H1 (cell line): ENCODE measurements around the gene CACNA2D3. TPM values are rescaled to one million over a fixed set of nuclear protein-coding genes. Genes with fewer than 3 reads are reported as not detected.

Experiments
- CTCF ChIA-PET: fragments of 300-600 bp; sonication (Branson Sonifier 250); formaldehyde crosslinking; loops from one replicate; lab custom pipeline; 2021; ENCODE audit not compliant: partially characterized antibody; lab: Charles Lee
- POLR2A ChIA-PET: fragments of 300-600 bp; sonication (Branson Sonifier 250); formaldehyde crosslinking; loops from one replicate; lab custom pipeline; 2021; ENCODE audit warnings: inconsistent platforms; ENCODE audit not compliant: partially characterized antibody; lab: Charles Lee
- DNase-seq, 2 experiments: peaks; one replicate each; pipeline versions ENCODE4 v3.0.0 to v3.0.0-alpha.2; 2010 to 2022; ENCODE audit warnings: low spot score in 2 of 2, low read depth in 1 of 2, mixed read lengths in 1 of 2
- FAIRE-seq: peaks from 2 replicates; lab custom pipeline; 2011; peaks lifted over from hg19 to GRCh38; lab: Jason Lieb, UNC
- H2AFZ ChIP-seq: 2 replicates; pipeline ENCODE4 v1.8.1; 2012; ENCODE audit warnings: low read length, inconsistent platforms
- H2AK5ac ChIP-seq: 2 replicates; pipeline ENCODE4 v1.6.1; 2013; ENCODE audit warnings: low read depth, low read length
- H2BK120ac ChIP-seq: replicated peaks from 2 replicates; pipeline ENCODE3; 2013; ENCODE audit warnings: low read depth, low read length, inconsistent platforms
- H2BK12ac ChIP-seq: 2 replicates; pipeline ENCODE4 v1.6.1; 2013; ENCODE audit warnings: low read depth, low read length
- H2BK15ac ChIP-seq: 2 replicates; pipeline ENCODE4 v1.6.1; 2013; ENCODE audit warnings: low read length
- H2BK20ac ChIP-seq: 2 replicates; pipeline ENCODE4 v1.6.1; 2013; ENCODE audit warnings: low read length
- H2BK5ac ChIP-seq: 2 replicates; pipeline ENCODE4 v1.6.1; 2013; ENCODE audit warnings: low read depth, low read length
- H3K14ac ChIP-seq: 2 replicates; pipeline ENCODE4 v1.6.1; 2013; ENCODE audit warnings: inconsistent platforms; ENCODE audit not compliant: insufficient read length
- H3K18ac ChIP-seq: 2 replicates; pipeline ENCODE4 v1.6.1; 2013; ENCODE audit warnings: low read length; ENCODE audit errors: extremely low read depth
- H3K23ac ChIP-seq: 2 replicates; pipeline ENCODE4 v1.6.1; 2013; ENCODE audit warnings: inconsistent platforms; ENCODE audit not compliant: insufficient read length
- H3K23me2 ChIP-seq: 2 replicates; pipeline ENCODE4 v1.6.1; 2013; ENCODE audit warnings: low read depth, low read length
- H3K27ac ChIP-seq: 2 replicates; pipeline ENCODE4 v1.6.1; 2011; ENCODE audit warnings: low read depth, low read length, inconsistent platforms
- H3K27me3 ChIP-seq, 4 experiments: replicated peaks in 1 of 4; 1 replicate in 1 of 4; 2 replicates in 3 of 4; pipeline versions ENCODE4 v1.6.1 to v1.8.1; 2011 to 2013; ENCODE audit warnings: low read length in 3 of 4, mild to moderate bottlenecking in 3 of 4, inconsistent platforms in 2 of 4, mixed read lengths in 2 of 4, moderate library complexity in 1 of 4; ENCODE audit not compliant: control insufficient read depth in 3 of 4, insufficient read depth in 3 of 4; ENCODE audit errors: extremely low read depth in 1 of 4
- H3K36me3 ChIP-seq, 4 experiments: 2 replicates each; pipeline versions ENCODE4 v1.6.1 to v1.8.1; 2011 to 2013; ENCODE audit warnings: mild to moderate bottlenecking in 4 of 4, low read length in 3 of 4, moderate library complexity in 2 of 4, control low read depth in 1 of 4, inconsistent platforms in 1 of 4; ENCODE audit not compliant: insufficient read depth in 4 of 4, control insufficient read depth in 2 of 4
- H3K4ac ChIP-seq: replicated peaks from 2 replicates; pipeline ENCODE3; 2013; ENCODE audit warnings: low read length, low read depth, mixed read lengths, inconsistent platforms; ENCODE audit not compliant: insufficient read length
- H3K4me1 ChIP-seq, 4 experiments: replicated peaks in 1 of 4; 1 replicate in 1 of 4; 2 replicates in 3 of 4; pipeline versions ENCODE4 v1.6.1 to v1.8.1; 2011 to 2013; ENCODE audit warnings: low read length in 3 of 4, inconsistent platforms in 2 of 4, mixed read lengths in 1 of 4; ENCODE audit not compliant: insufficient read depth in 4 of 4, control insufficient read depth in 3 of 4
- H3K4me2 ChIP-seq, 2 experiments: 2 replicates each; pipeline versions ENCODE4 v1.6.1 to v1.8.1; 2011 to 2013; ENCODE audit warnings: low read depth in 2 of 2, low read length in 2 of 2, control low read depth in 1 of 2, inconsistent platforms in 1 of 2, mild to moderate bottlenecking in 1 of 2; ENCODE audit not compliant: insufficient read depth in 1 of 2
- H3K4me3 ChIP-seq, 4 experiments: fragments of 200-600, 300-600 bp in 1 of 4; sonication (generic), shearing (Covaris generic), sonication (Bioruptor Twin) in 1 of 4; 2 replicates each; pipeline versions ENCODE4 v1.5.1 to v1.8.1; 2011 to 2016; ENCODE audit warnings: low read length in 4 of 4, low read depth in 3 of 4, control low read depth in 2 of 4, inconsistent platforms in 2 of 4, mild to moderate bottlenecking in 2 of 4, mixed read lengths in 1 of 4, moderate library complexity in 1 of 4; ENCODE audit not compliant: insufficient read depth in 2 of 4; ENCODE audit errors: extremely low read depth in 1 of 4
- H3K56ac ChIP-seq: replicated peaks from 2 replicates; pipeline ENCODE3; 2013; ENCODE audit warnings: low read depth, mild to moderate bottlenecking, mixed read lengths, low read length, inconsistent platforms; ENCODE audit not compliant: insufficient read length
- H3K79me1 ChIP-seq: 2 replicates; pipeline ENCODE4 v1.6.1; 2013; ENCODE audit warnings: low read depth, low read length, control low read depth
- H3K79me2 ChIP-seq, 2 experiments: 2 replicates each; pipeline versions ENCODE4 v1.6.1 to v1.8.1; 2012 to 2013; ENCODE audit warnings: low read length in 2 of 2, mild to moderate bottlenecking in 2 of 2, inconsistent platforms in 1 of 2; ENCODE audit not compliant: insufficient read depth in 2 of 2, control insufficient read depth in 1 of 2
- H3K9ac ChIP-seq, 4 experiments: replicated peaks in 1 of 4; 1 replicate in 1 of 4; 2 replicates in 3 of 4; pipeline versions ENCODE4 v1.6.1 to v1.8.1; 2011 to 2013; ENCODE audit warnings: low read depth in 3 of 4, low read length in 3 of 4, control low read depth in 2 of 4, mild to moderate bottlenecking in 2 of 4, moderate library complexity in 2 of 4, inconsistent platforms in 1 of 4; ENCODE audit errors: extremely low read depth in 1 of 4
- H3K9me3 ChIP-seq, 2 experiments: 2 replicates each; pipeline versions ENCODE4 v1.6.1 to v1.8.1; 2012 to 2013; ENCODE audit warnings: mild to moderate bottlenecking in 2 of 2, moderate library complexity in 2 of 2, control low read depth in 1 of 2, inconsistent platforms in 1 of 2, low read depth in 1 of 2, low read length in 1 of 2, mixed read lengths in 1 of 2; ENCODE audit not compliant: insufficient read depth in 2 of 2
- H4K20me1 ChIP-seq, 2 experiments: replicated peaks in 1 of 2; 2 replicates each; pipeline versions ENCODE3 to v1.8.1; 2011 to 2013; ENCODE audit warnings: inconsistent platforms in 2 of 2, low read length in 2 of 2, mild to moderate bottlenecking in 1 of 2; ENCODE audit not compliant: insufficient read depth in 2 of 2, control insufficient read depth in 1 of 2
- H4K5ac ChIP-seq: 2 replicates; pipeline ENCODE4 v1.6.1; 2013; ENCODE audit warnings: low read length, low read depth, mixed read lengths, inconsistent platforms; ENCODE audit not compliant: insufficient read length
- H4K8ac ChIP-seq: 2 replicates; pipeline ENCODE4 v1.8.0; 2013; ENCODE audit warnings: mild to moderate bottlenecking, moderate library complexity, low read length, inconsistent platforms; ENCODE audit not compliant: insufficient read depth; ENCODE audit errors: extremely low read depth
- H4K91ac ChIP-seq: replicated peaks from 2 replicates; pipeline ENCODE3; 2013; ENCODE audit warnings: low read length, mixed read lengths, inconsistent platforms; ENCODE audit not compliant: insufficient read length
- ASH2L ChIP-seq: fragments of 200-600, 300-600 bp; sonication (generic); IDR thresholded peaks from one replicate; pipeline ENCODE4 v1.7.1; 2017; ENCODE audit warnings: low read length
- BACH1 ChIP-seq: IDR thresholded peaks from 2 replicates; pipeline ENCODE4 v1.6.1; 2012; ENCODE audit warnings: low read length, improper control_type of control experiment
- CBX8 ChIP-seq: fragments of 300-800, 300-1000 bp; sonication (generic); IDR thresholded peaks from 2 replicates; pipeline ENCODE4 v1.7.1; 2016; ENCODE audit warnings: low read depth, low read length, borderline replicate concordance
- EZH2 ChIP-seq: fragments of 200-600 bp; sonication (generic); IDR thresholded peaks from 2 replicates; pipeline ENCODE4 v1.7.1; 2012; ENCODE audit warnings: low read depth, mild to moderate bottlenecking, moderate library complexity, low read length, inconsistent platforms; ENCODE audit not compliant: severe bottlenecking
- GABPA ChIP-seq: IDR thresholded peaks from 2 replicates; pipeline ENCODE4 v1.6.1; 2011; ENCODE audit warnings: mild to moderate bottlenecking, low read length, moderate library complexity, borderline replicate concordance; ENCODE audit not compliant: insufficient read depth
- HDAC6 ChIP-seq: IDR thresholded peaks from one replicate; pipeline ENCODE4 v1.7.1; 2012; ENCODE audit warnings: low read depth, mild to moderate bottlenecking, inconsistent platforms, low read length, moderate library complexity
- JUND ChIP-seq: IDR thresholded peaks from 2 replicates; pipeline ENCODE4 v1.6.1; 2011; ENCODE audit warnings: mild to moderate bottlenecking, improper control_type of control experiment, low read length
- MAX ChIP-seq: IDR thresholded peaks from 2 replicates; pipeline ENCODE4 v1.6.1; 2012; ENCODE audit warnings: inconsistent platforms
- NRF1 ChIP-seq: IDR thresholded peaks from 2 replicates; pipeline ENCODE4 v1.6.1; 2011; ENCODE audit warnings: mild to moderate bottlenecking, low read depth, low read length, improper control_type of control experiment
- RAD21 ChIP-seq, 2 experiments: IDR thresholded peaks in 1 of 2; conservative IDR thresholded peaks in 1 of 2; 2 replicates each; pipeline ENCODE4 v1.6.1; 2011; ENCODE audit warnings: low read depth in 2 of 2, low read length in 2 of 2, improper control_type of control experiment in 1 of 2, inconsistent platforms in 1 of 2, mild to moderate bottlenecking in 1 of 2, moderate library complexity in 1 of 2
- SIRT6 ChIP-seq: IDR thresholded peaks from one replicate; pipeline ENCODE4 v1.7.1; 2012; ENCODE audit warnings: low read length, inconsistent platforms
- SP1 ChIP-seq: IDR thresholded peaks from 2 replicates; pipeline ENCODE4 v1.6.1; 2011; ENCODE audit warnings: low read depth, low read length
- SRF ChIP-seq: IDR thresholded peaks from 2 replicates; pipeline ENCODE4 v1.6.1; 2011; ENCODE audit warnings: mild to moderate bottlenecking, low read depth, low read length, moderate library complexity
- TEAD4 ChIP-seq: IDR thresholded peaks from 2 replicates; pipeline ENCODE4 v1.6.1; 2012; ENCODE audit warnings: low read depth, low read length, inconsistent platforms, mixed read lengths
- WGBS, 2 experiments: shearing (Covaris generic) in 1 of 2; methylation state at CpG; one replicate each; pipeline versions ENCODE4 v1.1.6 to v1.1.7; 2013 to 2015; ENCODE audit warnings: low lambda C conversion rate in 2 of 2, mixed read lengths in 2 of 2, inconsistent platforms in 1 of 2, low coverage in 1 of 2, missing lambda C conversion rate in 1 of 2; ENCODE audit not compliant: insufficient replicate concordance in 2 of 2, insufficient coverage in 1 of 2, insufficient read length in 1 of 2; ENCODE audit errors: extremely low coverage in 1 of 2, missing lambda C conversion rate in 1 of 2; 5-methylcytosine and 5-hydroxymethylcytosine counted together
- polyA plus RNA-seq, 7 experiments: library from polyadenylated mRNA; depleted of rRNA in 3 of 7; stranded (reverse) in 5 of 7; unstranded in 2 of 7; fragments of >200 nt in 5 of 7; fragments of 200-250 nt in 2 of 7; gene quantifications; 1 replicate in 5 of 7; 2 replicates in 1 of 7; 4 replicates in 1 of 7; pipeline versions ENCODE4 v1.2.1 to v1.2.3, GENCODE V29; 2011 to 2013; ENCODE audit warnings: missing spikeins in 2 of 7, mixed read lengths in 2 of 7
- total RNA-seq: library from RNA; stranded (reverse); fragmentation: NEBNext Ultra II Directional; extraction: Animal tissue kit (Norgen Biotek cat#: 25700); gene quantifications from 2 replicates; pipeline ENCODE4 v1.2.1, GENCODE V29; 2021

The CACNA2D3 gene
- total and polyA plus RNA-seq, 2 of the 8 experiments (the other 6 are each of a cell fraction or from before 2014, with no cell fraction given), result 1.5 to 1.8 TPM

DNA sequence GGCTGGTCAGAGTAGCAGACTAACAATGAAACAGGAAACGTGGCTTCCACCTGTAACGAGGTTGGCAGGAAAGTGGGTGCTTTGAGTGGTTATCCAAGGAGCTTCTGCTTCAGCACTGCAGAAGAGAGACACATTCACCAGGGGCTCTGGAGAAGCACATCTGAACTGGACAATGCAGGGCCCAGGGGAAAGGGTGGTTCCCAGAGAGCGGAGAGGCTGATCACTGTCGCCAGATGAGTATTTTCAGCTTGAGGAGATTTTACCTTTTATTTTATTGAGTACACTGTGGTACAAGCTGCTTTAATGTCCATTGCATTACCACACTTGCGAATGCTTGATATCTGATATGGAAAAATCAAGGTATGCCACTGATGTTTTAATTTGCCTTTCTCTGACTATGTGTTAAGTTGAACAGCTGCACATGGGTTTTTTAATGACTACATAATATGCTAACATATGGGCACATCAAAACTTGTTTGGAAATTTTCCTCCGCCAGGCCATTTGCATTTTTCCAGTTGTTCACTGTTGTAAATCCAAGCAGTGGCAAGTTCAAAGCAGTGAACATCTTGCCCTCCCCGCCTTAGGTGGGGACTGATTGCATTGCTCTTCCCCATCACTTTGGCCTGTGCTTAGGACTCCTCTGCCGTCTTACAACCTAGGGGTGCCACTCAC, 753.4 kb downstream of the CACNA2D3 start:
- Histone ChIP-seq H2AK5ac (no peak overlapping the region), H3K4ac (no peak overlapping the region), H3K14ac (no peak overlapping the region), H3K36me3 (no peaks in the 10 kb centered on the region), H3K23ac (no peak overlapping the region), H3K4me2 (no peak overlapping the region), H2BK5ac (no peak overlapping the region), H2BK12ac (no peak overlapping the region), H3K4me1 (peaks cover 0 to 3% (median 0%) of the 10 kb centered on the region in 4 experiments; a peak in 4 of 7 replicates), H3K23me2 (peaks cover 2% of the 10 kb centered on the region; the same call in 1 of the 2 replicates), H3K27me3 (no peaks in the 10 kb centered on the region), H3K9ac (no peak overlapping the region), H2BK15ac (no peak overlapping the region), H3K4me3 (no peak overlapping the region), H2BK120ac (no peak overlapping the region), H2AFZ (no peak overlapping the region), H3K79me1 (no peaks in the 10 kb centered on the region), H4K20me1 (no peaks in the 10 kb centered on the region), H3K27ac (no peak overlapping the region), H3K18ac (no peak overlapping the region), H3K79me2 (no peaks in the 10 kb centered on the region), H4K5ac (no peak overlapping the region), H3K56ac (no peak overlapping the region), H2BK20ac (no peak overlapping the region), H4K91ac (no peak overlapping the region), H3K9me3 (no peaks in the 10 kb centered on the region), H4K8ac (no peak overlapping the region)
- ChIA-PET CTCF (interaction anchor here (0.8 to 1.7 kb wide), 4 partner anchors 13 to 447 kb away, joined by 3 to 8 read pairs (median 3); no protein-coding TSS in a partner anchor), POLR2A (no interaction called here)
- FAIRE-seq (no peak), DNase-seq (no peak)
- 92% methylated on average over 8 of the region's 8 CpGs; no CpG with 5 or more reads in 1 of the 2 experiments for WGBS, 2 experiments
- TF ChIP-seq ASH2L, result no peak
- no peak for TF ChIP-seq HDAC6
- TF ChIP-seq CBX8, result no peak
- no peak for TF ChIP-seq EZH2
- TF ChIP-seq TEAD4, result no peak
- no peak for TF ChIP-seq BACH1
- no peak for TF ChIP-seq SRF
- TF ChIP-seq GABPA, result no peak
- TF ChIP-seq RAD21 (IDR thresholded peaks at IDR 0.05 in 1 of 2, conservative IDR thresholded peaks at IDR 0.05 in 1 of 2; ENCODE audit: low read depth in 2 of 2, low read length in 2 of 2), result no peak
- TF ChIP-seq SP1, result no peak
- no peak for TF ChIP-seq NRF1
- TF ChIP-seq MAX, result no peak
- no peak for TF ChIP-seq JUND
- no peak for TF ChIP-seq SIRT6
